HepG2 (cell line): ENCODE measurements around the gene THAP2. TPM values are rescaled to one million over a fixed set of nuclear protein-coding genes. Genes with fewer than 3 reads are reported as not detected.
A peak's percentile ranks its signal among the peaks of the same experiment; 100 is the strongest.

ENCODE experiments used
- ATAC-seq: fragments of 200-7000 bp; cut with Tn5 transposase; 3 replicates; pipeline ENCODE4 v1.9.1; 2020; ENCODE audit warnings: mild to moderate bottlenecking, moderate library complexity
- BruUV-seq: library from RNA; stranded (reverse); fragments of 400-500 nt; replicated peaks from 2 replicates; lab custom pipeline; 2021; lab: Mats Ljungman, UMichigan
- CTCF ChIA-PET: fragments of 300-600 bp; formaldehyde crosslinking; extraction: SDS; loops from one replicate; lab custom pipeline; 2021; ENCODE audit warnings: low total read pairs, inconsistent platforms, low intra/inter-chr PET ratio; lab: Yijun Ruan, JAX
- POLR2A ChIA-PET: fragments of 350-600 bp; sonication (Branson Sonifier 250); formaldehyde crosslinking; loops from one replicate; lab custom pipeline; 2020; ENCODE audit warnings: antibody characterized with exemption, inconsistent platforms; lab: Yijun Ruan, JAX
- DNase-seq: peaks from one replicate; pipeline ENCODE4 v3.0.0-alpha.2; 2015; ENCODE audit warnings: low spot score
- FAIRE-seq: peaks from 3 replicates; lab custom pipeline; 2011; peaks lifted over from hg19 to GRCh38; lab: Jason Lieb, UNC
- H2AFZ ChIP-seq: one replicate; pipeline ENCODE4 v1.6.1; 2011; ENCODE audit warnings: low read length, inconsistent platforms
- H3K27ac ChIP-seq: fragments of 300-600 bp; 3 replicates; pipeline ENCODE4 v1.8.0; 2011; ENCODE audit warnings: mixed run types, mild to moderate bottlenecking, mixed read lengths, low read length, inconsistent platforms; ENCODE audit not compliant: insufficient read depth; ENCODE audit errors: extremely low read length
- H3K27me3 ChIP-seq, 2 experiments: fragments of 200-600 bp in 1 of 2; 2 replicates in 1 of 2; 3 replicates in 1 of 2; pipeline versions ENCODE4 v1.6.0 to v1.8.0; 2011; ENCODE audit warnings: low read length in 2 of 2, mild to moderate bottlenecking in 2 of 2, moderate library complexity in 2 of 2, inconsistent platforms in 1 of 2; ENCODE audit not compliant: insufficient read depth in 2 of 2, control insufficient read depth in 1 of 2
- H3K36me3 ChIP-seq, 2 experiments: fragments of 200-600 bp in 1 of 2; replicated peaks in 1 of 2; 2 replicates in 1 of 2; 3 replicates in 1 of 2; pipeline versions ENCODE4 v1.5.1 to v1.8.0; 2011; ENCODE audit warnings: low read length in 2 of 2, inconsistent platforms in 1 of 2; ENCODE audit not compliant: insufficient read depth in 2 of 2, control insufficient read depth in 1 of 2
- H3K4me1 ChIP-seq: 2 replicates; pipeline ENCODE4 v1.5.1; 2012; ENCODE audit warnings: low read length, inconsistent platforms; ENCODE audit not compliant: insufficient read depth
- H3K4me2 ChIP-seq: 2 replicates; pipeline ENCODE4 v1.6.0; 2011; ENCODE audit warnings: low read depth, low read length, inconsistent platforms
- H3K4me3 ChIP-seq, 3 experiments: fragments of 200-600 bp in 1 of 3; sonication (generic), shearing (Covaris generic) in 1 of 3; replicated peaks in 1 of 3; 2 replicates each; pipeline ENCODE4 v1.5.1; 2011 to 2016; ENCODE audit warnings: low read length in 3 of 3, inconsistent platforms in 2 of 3, low read depth in 2 of 3, mild to moderate bottlenecking in 2 of 3, control low read depth in 1 of 3, mixed read lengths in 1 of 3; ENCODE audit not compliant: insufficient read depth in 1 of 3
- H3K79me2 ChIP-seq: one replicate; pipeline ENCODE4 v1.6.1; 2011; ENCODE audit warnings: low read length, inconsistent platforms; ENCODE audit not compliant: insufficient read depth
- H3K9ac ChIP-seq: 2 replicates; pipeline ENCODE4 v1.6.0; 2011; ENCODE audit warnings: mild to moderate bottlenecking, low read depth, low read length, inconsistent platforms; ENCODE audit not compliant: insufficient read depth
- H3K9me3 ChIP-seq: 2 replicates; pipeline ENCODE4 v1.5.1; 2012; ENCODE audit warnings: mild to moderate bottlenecking, low read length
- H4K20me1 ChIP-seq: 2 replicates; pipeline ENCODE4 v1.6.0; 2011; ENCODE audit warnings: inconsistent platforms, mild to moderate bottlenecking, low read length, moderate library complexity; ENCODE audit not compliant: insufficient read depth
- ATF4 ChIP-seq, 2 experiments: fragments of 450-650 bp in 1 of 2; sonication (generic) in 1 of 2; formaldehyde crosslinking; IDR thresholded peaks; 2 replicates each; pipeline versions ENCODE4 v1.5.0 to v1.8.0; 2020 to 2022; ENCODE audit warnings: mild to moderate bottlenecking in 1 of 2, missing genetic modification reagents in 1 of 2
- BHLHE40 ChIP-seq: IDR thresholded peaks from 2 replicates; pipeline ENCODE4 v1.6.1; 2011; ENCODE audit warnings: low read length, improper control_type of control experiment
- HMG20A ChIP-seq: IDR thresholded peaks from 2 replicates; pipeline ENCODE4 v1.6.1; 2016; ENCODE audit warnings: borderline replicate concordance
- HMG20B ChIP-seq: conservative IDR thresholded peaks from 2 replicates; pipeline ENCODE4 v1.6.1; 2016; ENCODE audit warnings: missing genetic modification reagents, missing compliant biosample characterization
- HNF1B ChIP-seq: sonication (generic); formaldehyde crosslinking; IDR thresholded peaks from 2 replicates; pipeline ENCODE4 v1.5.1; 2020; ENCODE audit warnings: mild to moderate bottlenecking, moderate library complexity, missing genetic modification reagents
- NR0B2 ChIP-seq: sonication (generic); formaldehyde crosslinking; IDR thresholded peaks from 2 replicates; pipeline ENCODE4 v1.4.0; 2020; ENCODE audit warnings: mild to moderate bottlenecking, missing genetic modification reagents
- SIX1 ChIP-seq: sonication (generic); formaldehyde crosslinking; IDR thresholded peaks from 2 replicates; pipeline ENCODE4 v1.4.0; 2020; ENCODE audit warnings: missing genetic modification reagents, borderline replicate concordance
- SP2 ChIP-seq: sonication (generic); formaldehyde crosslinking; IDR thresholded peaks from 2 replicates; pipeline ENCODE4 v1.5.1; 2020; ENCODE audit warnings: mild to moderate bottlenecking, missing genetic modification reagents
- ZIK1 ChIP-seq: sonication (generic); formaldehyde crosslinking; IDR thresholded peaks from 2 replicates; pipeline ENCODE4 v1.5.0; 2020; ENCODE audit warnings: mild to moderate bottlenecking, low read depth, missing genetic modification reagents, borderline replicate concordance
- ZNF275 ChIP-seq: sonication (generic); formaldehyde crosslinking; IDR thresholded peaks from 2 replicates; pipeline ENCODE4 v1.8.0; 2022; ENCODE audit warnings: missing genetic modification reagents, mild to moderate bottlenecking, inconsistent platforms, borderline replicate concordance
- ZNF570 ChIP-seq: sonication (generic); formaldehyde crosslinking; IDR thresholded peaks from 2 replicates; pipeline ENCODE4 v1.4.0; 2020; ENCODE audit warnings: mild to moderate bottlenecking, missing genetic modification reagents, borderline replicate concordance
- ZNF589 ChIP-seq: sonication (generic); formaldehyde crosslinking; conservative IDR thresholded peaks from 2 replicates; pipeline ENCODE4 v1.8.0; 2022; ENCODE audit warnings: mild to moderate bottlenecking, moderate library complexity, missing genetic modification reagents
- ZNF678 ChIP-seq: sonication (generic); formaldehyde crosslinking; IDR thresholded peaks from 2 replicates; pipeline ENCODE4 v1.4.0; 2020; ENCODE audit warnings: mild to moderate bottlenecking, missing genetic modification reagents
- ZNF878 ChIP-seq: sonication (generic); formaldehyde crosslinking; IDR thresholded peaks from 2 replicates; pipeline ENCODE4 v1.8.1; 2023; ENCODE audit warnings: mild to moderate bottlenecking, missing genetic modification reagents, moderate library complexity
- ZSCAN12 ChIP-seq: sonication (generic); formaldehyde crosslinking; IDR thresholded peaks from 2 replicates; pipeline ENCODE4 v1.9.0; 2021; ENCODE audit warnings: mild to moderate bottlenecking, missing genetic modification reagents
- WGBS: methylation state at CpG from one replicate; pipeline ENCODE4 v1.1.6; 2017; ENCODE audit warnings: low lambda C conversion rate; 5-methylcytosine and 5-hydroxymethylcytosine counted together
- in situ Hi-C: cut with HindIII; loops from 2 replicates; pipeline ENCODE4 v1.10.0; 2017; ENCODE audit warnings: low pct_unique_long_range_greater_than_20kb; ENCODE audit not compliant: extremely low pct_ligation_motif_present
- intact Hi-C: fragments of 100-400 bp; cut with micrococcal nuclease; formaldehyde crosslinking; loops from one replicate; pipeline ENCODE4 v1.10.0; 2022; ENCODE audit not compliant: unreplicated experiment
- polyA plus RNA-seq, 8 experiments: library from polyadenylated mRNA; depleted of rRNA in 3 of 8; stranded (reverse) in 7 of 8; unstranded in 1 of 8; fragments of >200 nt; fragmentation: Illumina TruSeq in 4 of 8; extraction: Trizol in 4 of 8; gene quantifications; 2 replicates each; pipeline versions ENCODE4 v1.2.1 to v1.2.3, GENCODE V29; 2011 to 2016; ENCODE audit warnings: low read depth in 4 of 8, missing spikeins in 1 of 8, mixed read lengths in 1 of 8; ENCODE audit not compliant: insufficient read depth in 1 of 8
- total RNA-seq, 5 experiments: library from RNA; depleted of rRNA; stranded (reverse); fragments of >200 nt; fragmentation: Illumina TruSeq; extraction: Trizol; gene quantifications; 2 replicates each; pipeline ENCODE4 v1.2.3, GENCODE V29; 2016; ENCODE audit warnings: low read depth in 1 of 5

The THAP2 gene
- total and polyA plus RNA-seq, 2 of the 13 experiments (the other 11 are each of a cell fraction or from before 2014, with no cell fraction given): 5.2 to 6.2 TPM

GRCh38 chr12:71726548-71726947 lies 62.4 kb downstream of the THAP2 start:
- Histone ChIP-seq H3K27ac (no peak overlapping the region), H3K9ac (no peak overlapping the region), H3K4me2 (no peak overlapping the region), H4K20me1 (no peaks in the 10 kb centered on the region), H3K9me3 (no peaks in the 10 kb centered on the region), H3K79me2 (no peaks in the 10 kb centered on the region), H2AFZ (no peak overlapping the region), H3K4me1 (peaks cover 18% of the 10 kb centered on the region), H3K27me3 (no peaks in the 10 kb centered on the region), H3K36me3 (no peaks in the 10 kb centered on the region), H3K4me3 (no peak overlapping the region)
- CTCF ChIA-PET: no interaction called here
- POLR2A ChIA-PET: no interaction called here
- 0% methylated on average over 2 of the region's 2 CpGs for WGBS
- no peak for FAIRE-seq
- no peak for TF ChIP-seq SP2 (CRISPR knock-in tag)
- no peak for TF ChIP-seq ZIK1 (CRISPR knock-in tag)
- 0 out of 2 replicates have a peak, but pooled peaks have one; percentile 16 for TF ChIP-seq BHLHE40
- no peak for TF ChIP-seq ZNF878 (CRISPR knock-in tag)
- intact Hi-C loops: no loop called here
- BruUV-seq: no TSS peak
- peak; percentile 56 for DNase-seq
- in situ Hi-C loops: loop anchor here (25.0 kb wide), 1 partner anchor 589 kb away; no protein-coding TSS in a partner anchor
- ATAC-seq: peak; percentile 72

GRCh38 chr12:71727958-71728357 lies 63.9 kb downstream of the THAP2 start:
- Histone ChIP-seq H3K9ac (no peak overlapping the region), H3K4me3 (no peak overlapping the region), H3K79me2 (no peaks in the 10 kb centered on the region), H3K9me3 (no peaks in the 10 kb centered on the region), H2AFZ (no peak overlapping the region), H4K20me1 (no peaks in the 10 kb centered on the region), H3K4me1 (peaks cover 29% of the 10 kb centered on the region), H3K36me3 (no peaks in the 10 kb centered on the region), H3K4me2 (no peak overlapping the region), H3K27ac (no peak overlapping the region), H3K27me3 (no peaks in the 10 kb centered on the region)
- intact Hi-C loops: no loop called here
- DNase-seq (no peak), FAIRE-seq (no peak), ATAC-seq (no peak)
- CTCF ChIA-PET: no interaction called here
- POLR2A ChIA-PET: no interaction called here
- 44% methylated on average over 5 of the region's 5 CpGs for WGBS
- in situ Hi-C loops: loop anchor here (25.0 kb wide), 1 partner anchor 591 kb away; no protein-coding TSS in a partner anchor
- no TSS peak for BruUV-seq
- TF ChIP-seq HMG20B: no peak
- TF ChIP-seq HNF1B (CRISPR knock-in tag): no peak
- no peak for TF ChIP-seq ZSCAN12
- TF ChIP-seq HMG20A (CRISPR knock-in tag): no peak
- no peak for TF ChIP-seq SIX1 (CRISPR knock-in tag)
- TF ChIP-seq ZNF570: no peak
- TF ChIP-seq ZNF275: no peak
- TF ChIP-seq ZNF678: no peak
- no peak for TF ChIP-seq NR0B2
- TF ChIP-seq ATF4 (CRISPR knock-in tag; IDR thresholded peaks at IDR 0.05): no peak
- TF ChIP-seq ZNF589 (CRISPR knock-in tag): no peak
- TF ChIP-seq SP2 (CRISPR knock-in tag): no peak
